ENCODE measurements around the gene ST8SIA1.
"Not testable (repeated sequence)": the region's sequence is repeated elsewhere in the genome, so short reads cannot be mapped to it uniquely, and the experiment has no call there.

ST8SIA1 gene

DNA sequence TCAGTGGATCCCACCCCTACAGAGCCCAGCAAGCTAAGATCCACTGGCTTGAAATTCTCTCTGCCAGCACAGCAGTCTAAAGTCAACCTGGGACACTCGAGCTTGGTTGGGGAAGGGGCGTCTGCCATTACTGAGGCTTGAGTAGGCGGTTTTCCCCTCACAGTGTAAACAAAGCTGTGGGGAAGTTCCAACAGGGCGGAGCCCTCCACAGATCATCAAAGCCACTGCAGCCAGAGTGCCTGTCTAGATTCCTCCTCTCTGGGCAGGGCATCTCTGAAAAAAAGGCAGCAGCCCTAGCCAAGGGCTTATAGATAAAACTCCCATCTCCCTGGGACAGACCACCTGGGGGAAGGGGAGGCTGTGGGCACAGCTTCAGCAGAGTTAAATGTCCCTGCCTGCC is 187.8 kb downstream of the ST8SIA1 start:
- not testable (repeated sequence) for FAIRE-seq

Data from colon (tissue), 2 donors.